HepG2 (cell line): ENCODE measurements around the gene CSDE1. TPM values are rescaled to one million over a fixed set of nuclear protein-coding genes. Genes with fewer than 3 reads are reported as not detected.

Experiments
- ATAC-seq: fragments of 200-7000 bp; cut with Tn5 transposase; 3 replicates; pipeline ENCODE4 v1.9.1; 2020; ENCODE audit warnings: mild to moderate bottlenecking, moderate library complexity
- BruUV-seq: library from RNA; stranded (reverse); fragments of 400-500 nt; replicated peaks from 2 replicates; lab custom pipeline; 2021; lab: Mats Ljungman, UMichigan
- CTCF ChIA-PET: fragments of 300-600 bp; formaldehyde crosslinking; extraction: SDS; loops from one replicate; lab custom pipeline; 2021; ENCODE audit warnings: low total read pairs, inconsistent platforms, low intra/inter-chr PET ratio; lab: Yijun Ruan, JAX
- POLR2A ChIA-PET: fragments of 350-600 bp; sonication (Branson Sonifier 250); formaldehyde crosslinking; loops from one replicate; lab custom pipeline; 2020; ENCODE audit warnings: antibody characterized with exemption, inconsistent platforms; lab: Yijun Ruan, JAX
- DNase-seq: peaks from one replicate; pipeline ENCODE4 v3.0.0-alpha.2; 2015; ENCODE audit warnings: low spot score
- FAIRE-seq: peaks from 3 replicates; lab custom pipeline; 2011; peaks lifted over from hg19 to GRCh38; lab: Jason Lieb, UNC
- H2AFZ ChIP-seq: one replicate; pipeline ENCODE4 v1.6.1; 2011; ENCODE audit warnings: low read length, inconsistent platforms
- H3K27ac ChIP-seq: fragments of 300-600 bp; 3 replicates; pipeline ENCODE4 v1.8.0; 2011; ENCODE audit warnings: mixed run types, mild to moderate bottlenecking, mixed read lengths, low read length, inconsistent platforms; ENCODE audit not compliant: insufficient read depth; ENCODE audit errors: extremely low read length
- H3K27me3 ChIP-seq, 2 experiments: fragments of 200-600 bp in 1 of 2; 2 replicates in 1 of 2; 3 replicates in 1 of 2; pipeline versions ENCODE4 v1.6.0 to v1.8.0; 2011; ENCODE audit warnings: low read length in 2 of 2, mild to moderate bottlenecking in 2 of 2, moderate library complexity in 2 of 2, inconsistent platforms in 1 of 2; ENCODE audit not compliant: insufficient read depth in 2 of 2, control insufficient read depth in 1 of 2
- H3K36me3 ChIP-seq, 2 experiments: fragments of 200-600 bp in 1 of 2; replicated peaks in 1 of 2; 2 replicates in 1 of 2; 3 replicates in 1 of 2; pipeline versions ENCODE4 v1.5.1 to v1.8.0; 2011; ENCODE audit warnings: low read length in 2 of 2, inconsistent platforms in 1 of 2; ENCODE audit not compliant: insufficient read depth in 2 of 2, control insufficient read depth in 1 of 2
- H3K4me1 ChIP-seq: 2 replicates; pipeline ENCODE4 v1.5.1; 2012; ENCODE audit warnings: low read length, inconsistent platforms; ENCODE audit not compliant: insufficient read depth
- H3K4me2 ChIP-seq: 2 replicates; pipeline ENCODE4 v1.6.0; 2011; ENCODE audit warnings: low read depth, low read length, inconsistent platforms
- H3K4me3 ChIP-seq, 3 experiments: fragments of 200-600 bp in 1 of 3; sonication (generic), shearing (Covaris generic) in 1 of 3; replicated peaks in 1 of 3; 2 replicates each; pipeline ENCODE4 v1.5.1; 2011 to 2016; ENCODE audit warnings: low read length in 3 of 3, inconsistent platforms in 2 of 3, low read depth in 2 of 3, mild to moderate bottlenecking in 2 of 3, control low read depth in 1 of 3, mixed read lengths in 1 of 3; ENCODE audit not compliant: insufficient read depth in 1 of 3
- H3K79me2 ChIP-seq: one replicate; pipeline ENCODE4 v1.6.1; 2011; ENCODE audit warnings: low read length, inconsistent platforms; ENCODE audit not compliant: insufficient read depth
- H3K9ac ChIP-seq: 2 replicates; pipeline ENCODE4 v1.6.0; 2011; ENCODE audit warnings: mild to moderate bottlenecking, low read depth, low read length, inconsistent platforms; ENCODE audit not compliant: insufficient read depth
- H3K9me3 ChIP-seq: 2 replicates; pipeline ENCODE4 v1.5.1; 2012; ENCODE audit warnings: mild to moderate bottlenecking, low read length
- H4K20me1 ChIP-seq: 2 replicates; pipeline ENCODE4 v1.6.0; 2011; ENCODE audit warnings: inconsistent platforms, mild to moderate bottlenecking, low read length, moderate library complexity; ENCODE audit not compliant: insufficient read depth
- CENPX ChIP-seq: sonication (generic); formaldehyde crosslinking; IDR thresholded peaks from 2 replicates; pipeline ENCODE4 v1.9.0; 2021; ENCODE audit warnings: mild to moderate bottlenecking, missing genetic modification reagents, moderate library complexity
- HHEX ChIP-seq: IDR thresholded peaks from 2 replicates; pipeline ENCODE4 v1.6.1; 2016; ENCODE audit warnings: control low read depth
- HNRNPK ChIP-seq: fragments of 200-400 bp; formaldehyde crosslinking; IDR thresholded peaks from 2 replicates; pipeline ENCODE4 v1.6.1; 2018; ENCODE audit warnings: low read length, low read depth, moderate library complexity, mild to moderate bottlenecking; ENCODE audit not compliant: poor library complexity, severe bottlenecking
- SAFB2 ChIP-seq: sonication (generic); formaldehyde crosslinking; IDR thresholded peaks from 2 replicates; pipeline ENCODE4 v1.5.1; 2020; ENCODE audit warnings: missing genetic modification reagents, low read depth, mild to moderate bottlenecking, borderline replicate concordance
- ZFP36L2 ChIP-seq: sonication (generic); formaldehyde crosslinking; IDR thresholded peaks from 2 replicates; pipeline ENCODE4 v1.4.0; 2020; ENCODE audit warnings: missing genetic modification reagents
- WGBS: methylation state at CpG from one replicate; pipeline ENCODE4 v1.1.6; 2017; ENCODE audit warnings: low lambda C conversion rate; 5-methylcytosine and 5-hydroxymethylcytosine counted together
- in situ Hi-C: cut with HindIII; loops from 2 replicates; pipeline ENCODE4 v1.10.0; 2017; ENCODE audit warnings: low pct_unique_long_range_greater_than_20kb; ENCODE audit not compliant: extremely low pct_ligation_motif_present
- intact Hi-C: fragments of 100-400 bp; cut with micrococcal nuclease; formaldehyde crosslinking; loops from one replicate; pipeline ENCODE4 v1.10.0; 2022; ENCODE audit not compliant: unreplicated experiment
- polyA plus RNA-seq, 8 experiments: library from polyadenylated mRNA; depleted of rRNA in 3 of 8; stranded (reverse) in 7 of 8; unstranded in 1 of 8; fragments of >200 nt; fragmentation: Illumina TruSeq in 4 of 8; extraction: Trizol in 4 of 8; gene quantifications; 2 replicates each; pipeline versions ENCODE4 v1.2.1 to v1.2.3, GENCODE V29; 2011 to 2016; ENCODE audit warnings: low read depth in 4 of 8, missing spikeins in 1 of 8, mixed read lengths in 1 of 8; ENCODE audit not compliant: insufficient read depth in 1 of 8
- total RNA-seq, 5 experiments: library from RNA; depleted of rRNA; stranded (reverse); fragments of >200 nt; fragmentation: Illumina TruSeq; extraction: Trizol; gene quantifications; 2 replicates each; pipeline ENCODE4 v1.2.3, GENCODE V29; 2016; ENCODE audit warnings: low read depth in 1 of 5

CSDE1 gene
- total and polyA plus RNA-seq, 2 of the 13 experiments (the other 11 are each of a cell fraction or from before 2014, with no cell fraction given), result 150 to 313 TPM

DNA sequence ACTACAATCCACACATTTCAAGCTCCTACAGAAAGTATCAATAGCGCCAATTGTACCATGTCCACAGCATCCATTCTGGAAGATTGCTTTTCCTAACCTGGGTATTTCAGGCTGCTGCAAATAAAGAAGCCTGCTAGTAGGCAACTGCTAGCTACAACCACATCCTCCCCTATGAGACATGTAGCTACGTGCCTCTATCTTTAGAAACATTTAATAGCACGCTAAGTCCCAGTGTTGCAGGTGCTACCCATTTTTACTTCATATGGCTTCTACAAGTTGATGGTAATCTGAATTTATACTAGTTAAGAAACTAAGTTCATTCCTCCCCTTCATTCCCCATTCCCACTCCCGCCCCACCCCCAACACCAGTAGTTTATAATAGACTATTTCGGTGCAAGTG lies 55.0 kb downstream of the CSDE1 start:
- H3K9me3 ChIP-seq, result no peaks in the 10 kb centered on the region
- no peak for TF ChIP-seq HHEX (CRISPR knock-in tag)
- TF ChIP-seq HNRNPK, result peak; percentile 21
- no peak overlapping the region for H3K4me2 ChIP-seq
- peaks cover 4 to 14% of the 10 kb centered on the region in 2 experiments; a peak in 4 of 5 replicates for H3K36me3 ChIP-seq
- CTCF ChIA-PET, result no interaction called here
- no TSS peak for BruUV-seq
- no peaks in the 10 kb centered on the region for H3K27me3 ChIP-seq
- peaks cover 8% of the 10 kb centered on the region; the same call in 1 of the 2 replicates for H3K4me1 ChIP-seq
- no peak overlapping the region for H3K27ac ChIP-seq
- intact Hi-C loops, result no loop called here
- 93% methylated on average over 5 of the region's 5 CpGs for WGBS
- FAIRE-seq (no peak), ATAC-seq (no peak; the same call in 2 of the 3 replicates), DNase-seq (no peak)
- no peaks in the 10 kb centered on the region for H3K79me2 ChIP-seq
- H3K4me3 ChIP-seq, result no peak overlapping the region
- POLR2A ChIA-PET, result no interaction called here
- no peak overlapping the region for H3K9ac ChIP-seq
- no peak overlapping the region for H2AFZ ChIP-seq
- in situ Hi-C loops, result no loop called here
- H4K20me1 ChIP-seq, result no peaks in the 10 kb centered on the region

DNA sequence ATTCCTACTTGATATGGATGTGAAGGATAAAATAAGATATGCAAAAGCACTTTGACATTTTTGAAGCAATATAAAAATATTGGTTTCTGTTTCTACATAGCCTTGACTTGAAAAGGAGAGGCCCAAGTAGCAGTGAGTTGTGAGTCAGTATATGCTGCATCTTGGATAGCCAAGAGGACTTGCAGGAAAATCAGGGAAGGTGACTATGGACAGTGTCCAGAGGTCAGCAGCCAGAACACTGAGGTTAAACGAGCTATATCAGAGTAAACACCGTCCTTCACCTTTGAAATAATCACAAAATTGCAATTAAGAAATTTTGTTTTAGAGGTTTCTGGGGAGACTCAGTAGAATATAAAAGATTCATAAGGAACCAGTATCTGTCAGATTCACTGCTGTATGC lies 55.9 kb downstream of the CSDE1 start:
- FAIRE-seq, result no peak
- no peak for TF ChIP-seq CENPX (CRISPR knock-in tag)
- no peak for TF ChIP-seq ZFP36L2
- TF ChIP-seq SAFB2 (CRISPR knock-in tag), result no peak
- Histone ChIP-seq H3K4me2 (no peak overlapping the region), H2AFZ (no peak overlapping the region), H3K4me3 (no peak overlapping the region), H3K9me3 (no peaks in the 10 kb centered on the region), H3K27me3 (no peaks in the 10 kb centered on the region), H3K9ac (no peak overlapping the region), H3K36me3 (peaks cover 2 to 6% of the 10 kb centered on the region in 2 experiments; a peak in 2 of 5 replicates), H3K4me1 (peaks cover 8% of the 10 kb centered on the region; the same call in 1 of the 2 replicates), H3K27ac (no peak overlapping the region), H4K20me1 (no peaks in the 10 kb centered on the region), H3K79me2 (no peaks in the 10 kb centered on the region)
- WGBS, result 3% methylated on average over 2 of the region's 2 CpGs
- no peak for DNase-seq
- POLR2A ChIA-PET, result no interaction called here
- in situ Hi-C loops (no loop called here), intact Hi-C loops (no loop called here)
- ATAC-seq, result peak; percentile 58
- CTCF ChIA-PET, result no interaction called here
- BruUV-seq, result no TSS peak
